ENCODE measurements around the gene MUC22.
"Not testable (repeated sequence)": the region's sequence is repeated elsewhere in the genome, so short reads cannot be mapped to it uniquely, and the experiment has no call there.

MUC22 gene

DNA sequence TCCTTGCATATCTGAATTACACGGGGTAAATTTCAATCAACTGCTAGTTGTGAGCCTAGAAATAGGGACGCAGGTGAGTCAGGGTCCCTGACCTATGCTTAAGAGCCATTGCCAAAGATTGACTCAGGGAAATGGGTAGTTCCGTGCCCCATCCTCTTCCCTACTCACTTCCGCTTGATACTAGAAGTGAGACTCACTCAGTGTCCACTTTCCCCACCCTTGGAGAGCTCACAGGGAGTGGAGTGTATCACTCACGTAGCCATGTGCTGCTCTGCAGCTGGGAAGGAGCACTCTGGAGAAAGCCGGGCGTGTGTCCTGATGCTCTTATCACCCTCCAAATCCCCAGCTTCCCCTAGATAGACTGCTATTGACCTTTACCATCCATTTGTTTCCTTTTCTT lies 543 bp upstream of the MUC22 start:
- DNase-seq (ENCODE audit: extremely low spot score): no peak
- ChIA-PET POLR2A (no interaction called here), CTCF (no interaction called here)
- TF ChIP-seq SP1 (IDR thresholded peaks at IDR 0.05): no peak
- TF ChIP-seq LEF1 (IDR thresholded peaks at IDR 0.05; ENCODE audit: borderline replicate concordance): no peak
- no peak for TF ChIP-seq FOXM1 (IDR thresholded peaks at IDR 0.05; ENCODE audit: borderline replicate concordance)
- no peak for TF ChIP-seq HDGF (IDR thresholded peaks at IDR 0.05; ENCODE audit: borderline replicate concordance)
- TF ChIP-seq FOXK2 (IDR thresholded peaks at IDR 0.05): no peak
- TF ChIP-seq ZNF384 (IDR thresholded peaks at IDR 0.05): no peak

DNA sequence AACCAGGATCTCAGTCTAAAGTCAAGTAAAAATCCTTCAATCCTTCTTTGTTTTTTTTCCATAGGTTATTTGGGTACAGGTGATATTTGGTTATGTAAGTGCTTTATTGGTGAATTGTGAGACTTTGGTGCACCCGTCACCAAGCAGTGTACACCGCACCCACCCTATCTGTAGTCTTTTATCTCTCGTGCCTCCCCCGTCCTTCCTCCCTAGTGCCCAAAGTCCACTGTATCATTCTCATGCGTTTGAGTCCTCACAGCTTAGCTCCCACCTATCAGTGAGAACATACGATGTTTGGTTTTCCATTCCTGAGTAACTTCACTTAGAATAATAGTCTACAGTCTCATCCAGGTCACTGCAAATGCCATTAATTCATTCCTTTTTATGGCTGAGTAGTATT lies 879 bp downstream of the MUC22 start:
- no peak for DNase-seq (ENCODE audit: extremely low spot score)
- CTCF ChIA-PET: no interaction called here
- no peak for TF ChIP-seq CTBP1 (IDR thresholded peaks at IDR 0.05; ENCODE audit: borderline replicate concordance)
- no peak for TF ChIP-seq ARNT (IDR thresholded peaks at IDR 0.05)
- TF ChIP-seq, protein P1, sequence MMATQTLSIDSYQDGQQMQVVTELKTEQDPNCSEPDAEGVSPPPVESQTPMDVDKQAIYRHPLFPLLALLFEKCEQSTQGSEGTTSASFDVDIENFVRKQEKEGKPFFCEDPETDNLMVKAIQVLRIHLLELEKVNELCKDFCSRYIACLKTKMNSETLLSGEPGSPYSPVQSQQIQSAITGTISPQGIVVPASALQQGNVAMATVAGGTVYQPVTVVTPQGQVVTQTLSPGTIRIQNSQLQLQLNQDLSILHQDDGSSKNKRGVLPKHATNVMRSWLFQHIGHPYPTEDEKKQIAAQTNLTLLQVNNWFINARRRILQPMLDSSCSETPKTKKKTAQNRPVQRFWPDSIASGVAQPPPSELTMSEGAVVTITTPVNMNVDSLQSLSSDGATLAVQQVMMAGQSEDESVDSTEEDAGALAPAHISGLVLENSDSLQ (IDR thresholded peaks at IDR 0.05): no peak
- no peak for TF ChIP-seq LEF1 (IDR thresholded peaks at IDR 0.05; ENCODE audit: borderline replicate concordance)
- TF ChIP-seq NFRKB (IDR thresholded peaks at IDR 0.05): no peak
- no peak for TF ChIP-seq TARDBP (IDR thresholded peaks at IDR 0.05)
- TF ChIP-seq BHLHE40 (IDR thresholded peaks at IDR 0.05; ENCODE audit: borderline replicate concordance): no peak
- TF ChIP-seq SUZ12 (IDR thresholded peaks at IDR 0.05): no peak
- no peak for TF ChIP-seq FOXK2 (IDR thresholded peaks at IDR 0.05)
- no peak for TF ChIP-seq ZNF384 (IDR thresholded peaks at IDR 0.05)
- TF ChIP-seq FOXA1 (IDR thresholded peaks at IDR 0.05): no peak
- no peak for TF ChIP-seq HDGF (IDR thresholded peaks at IDR 0.05; ENCODE audit: borderline replicate concordance)
- TF ChIP-seq SP1 (IDR thresholded peaks at IDR 0.05): no peak
- no peak for TF ChIP-seq L3MBTL2 (conservative IDR thresholded peaks at IDR 0.05)
- no peak for TF ChIP-seq ELF4 (IDR thresholded peaks at IDR 0.05)
- no peak for TF ChIP-seq FOXM1 (IDR thresholded peaks at IDR 0.05; ENCODE audit: borderline replicate concordance)
- POLR2A ChIA-PET: no interaction called here

DNA sequence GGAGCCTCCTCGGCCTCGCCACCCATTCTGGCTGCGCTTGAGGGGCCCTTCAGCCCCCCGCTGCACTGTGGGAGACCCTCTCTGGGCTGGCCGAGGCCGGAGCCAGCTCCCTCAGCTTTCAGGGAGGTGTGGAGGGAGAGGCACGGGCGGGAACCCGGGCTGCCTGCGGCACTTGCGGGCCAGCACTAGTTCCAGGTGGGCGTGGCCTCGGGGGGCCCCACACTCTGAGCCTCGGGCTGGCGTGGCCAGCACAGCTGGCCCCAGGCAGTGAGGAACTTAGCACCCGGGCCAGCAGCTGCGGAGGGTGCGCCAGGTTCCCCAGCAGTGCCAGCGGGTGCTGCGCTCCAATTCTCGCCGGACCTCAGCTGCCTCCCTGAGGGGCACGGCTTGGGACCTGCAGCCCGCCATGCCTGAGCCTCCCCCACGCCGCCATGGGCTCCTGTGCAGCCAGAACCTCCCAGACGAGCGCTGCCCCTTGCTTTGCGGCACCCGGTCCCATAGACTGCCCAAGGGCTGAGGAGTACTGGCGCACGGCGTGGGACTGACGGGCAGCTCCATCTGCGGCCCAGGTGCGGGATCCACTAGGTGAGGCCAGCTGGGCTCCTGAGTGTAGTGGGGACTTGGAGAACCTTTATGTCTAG lies 6.5 kb downstream of the MUC22 start:
- ChIA-PET CTCF (interaction anchor here (0.6 kb wide), 1 partner anchor 109 kb away, joined by 3 read pairs; no protein-coding TSS in a partner anchor), POLR2A (no interaction called here)
- no peak for DNase-seq (ENCODE audit: extremely low spot score)
- TF ChIP-seq ARNT (IDR thresholded peaks at IDR 0.05): no peak
- no peak for TF ChIP-seq SP1 (IDR thresholded peaks at IDR 0.05)

- CTCF ChIA-PET: interaction anchor here (0.6 kb wide), 1 partner anchor 110 kb away, joined by 3 read pairs; no protein-coding TSS in a partner anchor
- POLR2A ChIA-PET; DNase-seq (ENCODE audit: extremely low spot score): not testable (repeated sequence)
Measured at GRCh38 chr6:31017436-31017835, 7.2 kb downstream of the MUC22 start.

GRCh38 chr6:31020057-31020456 lies 9.8 kb downstream of the MUC22 start:
- TF ChIP-seq CTBP1 (IDR thresholded peaks at IDR 0.05; ENCODE audit: borderline replicate concordance) (no peak), FOXM1 (IDR thresholded peaks at IDR 0.05; ENCODE audit: borderline replicate concordance) (no peak), LEF1 (IDR thresholded peaks at IDR 0.05; ENCODE audit: borderline replicate concordance) (no peak), FOXA1 (IDR thresholded peaks at IDR 0.05) (no peak), SP1 (IDR thresholded peaks at IDR 0.05) (no peak), ZNF384 (IDR thresholded peaks at IDR 0.05) (no peak), BHLHE40 (IDR thresholded peaks at IDR 0.05; ENCODE audit: borderline replicate concordance) (no peak), TARDBP (IDR thresholded peaks at IDR 0.05) (no peak)
- TF ChIP-seq, protein P1 (IDR thresholded peaks at IDR 0.05): no peak
- DNase-seq (ENCODE audit: extremely low spot score): no peak
- CTCF ChIA-PET: no interaction called here
- POLR2A ChIA-PET: no interaction called here

DNA sequence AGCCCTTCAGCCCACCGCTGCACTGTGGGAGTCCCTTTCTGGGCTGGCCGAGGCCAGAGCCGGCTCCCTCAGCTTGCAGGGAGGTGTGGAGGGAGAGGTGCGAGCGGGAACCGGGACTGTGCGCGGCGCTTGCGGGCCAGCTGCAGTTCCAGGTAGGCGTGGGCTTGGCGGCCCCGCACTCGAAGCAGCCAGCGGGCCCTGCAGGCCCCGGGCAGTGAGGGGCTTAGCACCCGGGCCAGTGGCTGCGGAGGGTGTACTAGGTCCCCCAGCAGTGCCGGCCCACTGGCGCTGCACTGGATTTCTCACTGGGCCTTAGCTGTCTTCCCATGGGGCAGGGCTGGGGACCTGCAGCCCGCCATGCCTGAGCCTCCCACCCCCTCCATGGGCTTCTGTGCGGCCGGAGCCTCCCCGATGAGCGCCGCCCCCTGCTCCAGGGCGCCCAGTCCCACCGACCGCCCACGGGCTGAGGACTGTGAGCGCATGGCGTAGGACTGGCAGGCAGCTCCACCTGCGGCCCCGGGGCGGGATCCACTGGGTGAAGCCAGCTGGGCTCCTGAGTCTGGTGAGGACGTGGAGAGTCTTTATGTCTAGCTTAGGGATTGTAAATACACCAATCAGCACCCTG lies 10.5 kb downstream of the MUC22 start:
- CTCF ChIA-PET; POLR2A ChIA-PET; DNase-seq (ENCODE audit: extremely low spot score): not testable (repeated sequence)

DNA sequence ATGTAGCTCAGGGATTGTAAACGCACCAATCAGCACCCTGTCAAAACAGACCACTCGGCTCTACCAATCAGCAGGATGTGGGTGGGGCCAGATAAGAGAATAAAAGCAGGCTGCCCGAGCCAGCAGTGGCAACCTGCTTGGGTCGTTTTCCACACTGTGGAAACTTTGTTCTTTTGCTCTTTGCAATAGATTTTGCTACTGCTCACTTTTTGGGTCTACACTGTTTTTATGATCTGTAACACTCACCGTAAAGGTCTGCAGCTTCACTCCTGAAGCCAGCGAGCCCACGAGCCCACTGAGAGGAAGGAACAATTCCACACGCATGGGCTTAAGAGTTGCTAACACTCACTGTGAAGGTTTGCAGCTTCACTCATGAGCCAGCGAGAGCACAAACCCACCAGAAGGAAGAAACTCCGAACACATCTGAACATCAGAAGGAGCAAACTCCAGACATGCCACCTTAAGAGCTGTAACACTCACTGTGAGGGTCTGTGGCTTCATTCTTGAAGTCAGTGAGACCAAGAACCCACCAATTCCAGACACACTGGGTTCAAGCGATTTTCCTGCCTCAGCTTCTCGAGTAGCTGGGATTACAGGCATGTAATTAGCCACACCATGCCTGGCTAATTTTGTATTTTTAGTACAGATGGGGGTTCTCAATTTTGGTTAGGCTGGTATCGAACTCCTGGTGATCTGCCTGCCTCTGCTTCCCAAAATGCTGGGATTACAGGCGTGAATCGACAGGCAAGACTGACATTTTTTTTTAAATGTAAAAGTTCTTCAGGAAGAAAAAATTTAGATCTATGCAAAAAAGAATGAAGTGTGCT lies 11.6 kb downstream of the MUC22 start:
- POLR2A ChIA-PET: not testable (repeated sequence)
- CTCF ChIA-PET: interaction anchor here (0.6 kb wide), 1 partner anchor 376 kb away, joined by 4 read pairs; no protein-coding TSS in a partner anchor

GRCh38 chr6:31025595-31025994 lies 15.3 kb downstream of the MUC22 start:
- TF ChIP-seq BHLHE40 (IDR thresholded peaks at IDR 0.05; ENCODE audit: borderline replicate concordance) (no peak), L3MBTL2 (conservative IDR thresholded peaks at IDR 0.05) (no peak), SUZ12 (IDR thresholded peaks at IDR 0.05) (no peak), FOXK2 (IDR thresholded peaks at IDR 0.05) (no peak), FOXA1 (IDR thresholded peaks at IDR 0.05) (no peak), NFRKB (IDR thresholded peaks at IDR 0.05) (no peak), HDGF (IDR thresholded peaks at IDR 0.05; ENCODE audit: borderline replicate concordance) (no peak), CTBP1 (IDR thresholded peaks at IDR 0.05; ENCODE audit: borderline replicate concordance) (no peak), LEF1 (IDR thresholded peaks at IDR 0.05; ENCODE audit: borderline replicate concordance) (no peak), ZNF384 (IDR thresholded peaks at IDR 0.05) (no peak), SP1 (IDR thresholded peaks at IDR 0.05) (no peak), FOXM1 (IDR thresholded peaks at IDR 0.05; ENCODE audit: borderline replicate concordance) (no peak), TARDBP (IDR thresholded peaks at IDR 0.05) (no peak), ELF4 (IDR thresholded peaks at IDR 0.05) (no peak), ARNT (IDR thresholded peaks at IDR 0.05) (no peak)
- TF ChIP-seq, protein P1 (IDR thresholded peaks at IDR 0.05): no peak
- ChIA-PET POLR2A (no interaction called here), CTCF (no interaction called here)
- DNase-seq (ENCODE audit: extremely low spot score): no peak

More for the DNA sequence above, 11.6 kb downstream of the MUC22 start:
- DNase-seq (ENCODE audit: extremely low spot score): not testable (repeated sequence)

Measured in HEK293T (cell line).